Skeletal muscle cell (primary cell): ENCODE measurements around the gene LYSMD3.

Experiments used
- DNase-seq: peaks from one replicate; pipeline ENCODE4 v3.0.0-alpha.2; 2010; ENCODE audit warnings: low read depth
- H3K4me3 ChIP-seq: 2 replicates; pipeline ENCODE4 v1.5.1; 2011; ENCODE audit warnings: low read depth, mild to moderate bottlenecking, control low read depth, low read length, moderate library complexity

Gene LYSMD3

DNA sequence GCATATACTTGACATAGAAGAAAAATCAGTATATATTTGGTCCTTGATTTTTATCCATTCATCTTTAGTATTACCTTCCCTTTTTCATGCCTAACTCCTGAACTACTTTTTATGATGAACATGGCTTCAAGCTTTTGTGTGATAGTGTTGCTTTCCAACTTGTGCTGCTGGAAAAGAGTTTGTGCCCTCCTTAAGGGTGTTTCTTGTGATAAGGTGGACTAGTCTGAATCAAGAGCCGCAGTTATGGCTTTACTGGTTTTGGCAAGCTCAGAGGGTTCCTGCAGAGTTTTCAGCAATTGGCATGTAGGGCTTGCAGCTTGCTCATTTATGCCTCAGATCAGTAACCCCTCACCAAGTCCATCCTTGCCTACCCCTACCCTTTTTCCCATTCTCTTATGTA is 34.2 kb downstream of the LYSMD3 start:
- no peak overlapping the region for H3K4me3 ChIP-seq
- DNase-seq: no peak

DNA sequence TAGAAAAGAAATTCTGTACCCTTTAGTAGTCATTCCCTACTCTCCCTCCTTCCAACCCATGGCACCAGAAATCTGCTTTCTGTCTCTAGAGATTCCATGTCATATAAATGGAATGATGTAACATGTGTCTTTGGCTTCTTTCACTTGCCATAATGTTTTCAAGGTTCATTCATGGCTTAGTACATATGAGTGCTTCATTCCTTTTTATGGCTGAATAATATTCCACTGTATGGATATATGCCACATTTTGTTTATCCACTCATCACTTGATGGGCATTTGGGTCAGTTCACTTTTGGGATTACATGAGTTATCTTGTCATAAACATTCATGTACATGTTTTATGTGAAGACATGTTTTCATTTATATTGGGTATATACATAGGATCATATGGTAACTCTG is 35.3 kb downstream of the LYSMD3 start:
- H3K4me3 ChIP-seq: no peak overlapping the region
- DNase-seq: no peak

DNA sequence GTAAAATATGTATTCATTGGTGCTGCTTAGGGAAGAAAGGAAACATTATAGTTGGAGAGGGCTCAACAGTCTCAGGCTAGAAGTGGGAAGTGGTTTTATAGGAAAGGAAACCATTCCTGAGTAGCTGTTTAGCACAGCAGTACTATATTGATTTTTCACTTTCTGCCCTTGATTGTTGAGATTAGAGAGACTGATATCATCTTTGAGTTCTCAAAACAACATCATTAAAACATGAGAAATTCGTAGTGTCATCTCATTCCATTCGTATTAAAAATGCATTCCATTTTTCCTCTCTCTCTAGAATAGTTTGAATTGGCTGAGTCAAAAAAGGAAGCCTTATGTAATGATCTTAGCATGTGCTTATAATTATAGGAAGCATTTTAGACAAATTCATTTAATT is 40.6 kb downstream of the LYSMD3 start:
- DNase-seq: no peak
- no peak overlapping the region for H3K4me3 ChIP-seq

DNA sequence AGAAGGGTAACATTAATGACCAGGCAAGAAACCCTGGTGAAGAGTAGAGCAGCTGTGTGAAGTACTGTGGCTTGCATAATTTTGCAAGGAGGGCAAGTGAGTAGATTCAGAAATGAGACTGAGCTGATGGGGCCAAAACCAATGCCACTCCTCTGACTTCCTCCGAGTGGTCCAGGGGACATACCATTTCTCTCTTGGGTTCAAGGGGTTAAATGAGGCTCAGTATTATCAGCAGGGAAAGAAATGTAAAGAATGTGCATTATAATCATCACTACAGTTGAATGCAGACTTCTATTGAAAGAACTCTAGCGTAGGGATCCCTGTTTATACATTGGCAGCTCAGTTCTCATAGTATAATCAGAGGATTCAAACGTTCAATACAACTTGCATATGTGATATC is 44.8 kb downstream of the LYSMD3 start:
- DNase-seq: no peak
- H3K4me3 ChIP-seq: no peak overlapping the region

DNA sequence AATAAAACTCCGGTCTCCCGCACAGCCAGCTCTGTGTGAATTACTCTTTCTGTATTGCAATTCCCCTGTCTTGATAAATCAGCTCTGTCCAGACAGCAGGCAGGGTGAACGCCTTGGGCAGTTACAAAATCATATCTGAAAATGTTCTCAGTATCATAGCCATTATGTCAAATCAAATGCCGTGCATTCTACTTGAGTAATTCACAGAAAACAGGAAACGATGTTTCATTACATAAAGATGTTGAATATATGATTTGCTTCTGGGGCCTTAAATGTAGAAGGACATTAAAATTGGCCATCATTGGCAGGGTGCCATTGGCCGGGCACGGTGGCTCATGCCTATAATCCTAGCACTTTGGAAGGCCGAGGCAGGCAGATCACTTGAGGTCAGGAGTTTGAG is 46.2 kb downstream of the LYSMD3 start:
- no peak for DNase-seq
- no peak overlapping the region for H3K4me3 ChIP-seq

DNA sequence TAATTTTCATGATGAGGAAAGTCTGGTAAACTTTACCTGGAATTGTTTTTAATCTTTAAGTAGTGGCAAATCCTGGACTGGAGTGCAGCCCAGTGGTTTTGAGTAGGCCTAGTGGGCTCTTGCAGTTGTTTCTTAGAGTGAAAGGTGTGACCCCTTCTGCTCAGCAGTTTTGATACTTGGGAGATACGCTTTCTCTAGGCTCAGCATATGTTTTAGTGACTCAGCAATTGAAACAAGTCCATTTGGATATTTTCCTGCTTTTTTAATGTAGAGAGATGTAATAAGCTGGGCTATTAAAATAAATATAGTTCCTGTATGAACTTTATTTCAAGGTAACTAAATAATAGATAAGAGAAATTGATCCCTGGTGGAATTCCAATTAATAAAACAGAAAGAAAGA is 48.7 kb downstream of the LYSMD3 start:
- DNase-seq: no peak
- H3K4me3 ChIP-seq: no peak overlapping the region

DNA sequence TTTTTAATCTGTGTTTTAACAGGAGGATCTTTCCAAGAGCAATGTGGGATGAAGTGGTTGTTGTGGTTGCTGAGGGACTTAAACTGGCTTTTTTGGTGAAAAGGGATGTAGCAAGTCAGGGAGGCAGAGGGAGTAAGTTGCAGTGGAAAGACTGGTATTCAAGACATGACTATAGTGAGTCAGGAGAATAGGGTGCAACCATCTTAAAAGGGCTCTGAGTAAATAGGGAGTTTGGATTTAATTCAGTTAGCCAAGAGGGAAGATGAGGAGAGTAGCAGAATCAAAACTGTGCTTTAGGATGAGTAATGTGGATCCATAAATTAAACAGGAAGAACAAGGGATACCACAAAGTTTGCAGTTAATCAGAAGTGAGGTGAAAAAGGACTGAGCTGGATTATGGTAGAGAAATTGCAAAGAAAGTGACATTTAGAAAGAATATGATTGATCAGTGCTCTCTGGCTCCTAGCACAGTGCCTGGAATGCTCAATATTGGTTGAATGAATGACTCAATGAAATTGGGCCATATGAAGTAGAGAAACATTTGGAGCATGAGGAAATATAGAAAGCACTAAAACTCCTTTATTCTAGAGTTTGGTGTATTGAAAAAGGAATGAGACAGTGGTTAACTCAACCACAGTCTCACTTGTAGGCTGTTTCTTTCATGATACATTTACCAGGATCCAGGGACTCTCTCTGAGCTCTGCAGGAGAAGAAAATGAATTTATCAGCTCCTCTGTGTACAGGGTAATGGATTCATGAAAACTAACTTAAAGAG is 49.6 kb downstream of the LYSMD3 start:
- no peak for DNase-seq
- no peak overlapping the region for H3K4me3 ChIP-seq

DNA sequence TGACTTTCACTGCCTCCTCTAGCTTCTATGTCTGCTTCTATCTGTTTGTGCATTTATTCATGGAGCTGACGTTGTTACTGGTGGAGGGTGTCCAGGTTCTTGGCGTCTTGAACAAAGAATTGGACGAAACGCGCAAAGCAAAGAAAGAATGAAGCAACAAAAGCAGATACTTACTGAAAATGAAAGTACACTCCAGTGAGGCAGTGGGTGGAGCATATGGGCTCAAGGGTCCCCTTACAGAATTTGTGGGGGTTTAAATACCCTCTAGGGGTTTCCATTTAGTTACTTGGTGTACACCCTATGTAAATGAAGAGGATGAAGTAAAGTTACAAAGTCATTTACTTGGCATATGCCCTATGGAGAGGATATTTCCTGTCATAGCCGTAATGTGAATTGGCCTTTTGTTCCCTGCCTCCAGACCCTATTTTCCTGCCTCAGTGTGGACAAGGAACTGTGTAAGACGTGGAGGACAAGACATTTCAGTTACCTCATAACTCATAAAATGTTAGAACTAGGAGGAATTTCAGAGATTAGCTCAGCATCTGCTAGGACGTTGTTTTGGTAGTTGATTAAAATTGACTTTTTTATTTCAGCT is 51.7 kb downstream of the LYSMD3 start:
- no peak for DNase-seq
- no peak overlapping the region for H3K4me3 ChIP-seq

DNA sequence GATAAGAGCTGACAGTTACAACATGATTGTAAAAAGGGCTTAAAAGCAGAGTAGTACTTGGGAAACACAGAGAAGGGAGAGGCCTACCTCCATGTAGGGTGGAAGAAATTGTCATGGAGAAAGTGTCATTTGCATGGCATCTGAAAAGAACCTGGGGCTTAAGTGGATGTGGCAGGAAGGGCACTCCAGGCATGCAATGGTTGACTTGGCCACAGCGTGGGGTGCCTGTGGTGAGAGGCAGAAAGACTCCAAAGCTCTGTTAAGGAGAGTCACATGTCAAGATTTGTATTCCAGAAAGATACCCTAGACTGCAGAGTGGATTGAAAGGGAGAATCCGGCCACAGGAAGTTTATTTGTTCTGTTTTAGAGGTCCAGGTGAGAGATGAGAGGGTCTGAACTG is 52.3 kb downstream of the LYSMD3 start:
- no peak for DNase-seq
- no peak overlapping the region for H3K4me3 ChIP-seq

DNA sequence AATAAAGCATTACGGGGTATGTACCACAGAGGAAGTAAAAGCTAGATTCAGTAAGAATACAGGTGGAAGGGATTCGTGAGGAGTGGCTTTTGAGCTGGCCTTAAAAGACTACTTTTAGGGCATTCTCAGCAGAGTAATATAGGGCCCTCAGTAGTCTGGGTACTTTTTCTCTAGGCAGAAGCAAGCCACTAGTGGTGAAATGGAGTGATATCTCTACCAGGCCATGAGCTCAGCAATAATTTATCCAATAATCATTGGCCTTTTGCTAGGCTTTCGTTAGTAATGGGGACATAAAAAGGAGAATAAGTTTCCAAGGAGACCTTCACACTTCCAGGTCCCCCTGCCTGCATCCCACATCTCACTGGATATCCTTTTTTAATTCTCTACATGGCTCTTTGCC is 53.0 kb downstream of the LYSMD3 start:
- DNase-seq: no peak
- no peak overlapping the region for H3K4me3 ChIP-seq

DNA sequence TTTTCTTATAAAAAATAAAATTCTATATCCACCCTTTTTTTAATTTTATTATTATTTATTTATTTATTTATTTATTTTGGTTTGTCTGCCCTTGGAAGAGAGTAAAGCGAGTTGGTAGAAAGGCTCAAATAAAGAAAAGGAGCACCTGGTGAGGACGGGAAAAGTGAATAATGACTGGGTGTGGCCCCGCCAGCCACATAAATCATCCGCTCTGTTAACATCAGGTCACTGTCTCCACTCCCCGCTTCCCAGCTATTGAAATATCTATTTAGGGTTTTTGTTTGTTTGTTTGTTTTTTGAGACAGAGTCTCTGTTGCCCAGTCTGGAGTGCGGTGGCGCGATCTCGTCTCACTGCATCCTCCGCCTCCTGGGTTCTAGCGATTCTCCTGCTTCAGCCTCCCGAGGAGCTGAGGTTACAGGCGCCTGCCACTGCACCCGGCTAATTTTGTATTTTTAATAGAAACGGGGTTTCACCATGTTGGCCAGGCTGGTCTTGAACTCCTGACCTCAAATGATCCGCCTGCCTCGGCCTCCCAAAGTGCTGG is 53.9 kb downstream of the LYSMD3 start:
- H3K4me3 ChIP-seq: peak overlapping the region; percentile 86
- DNase-seq: no peak

DNA sequence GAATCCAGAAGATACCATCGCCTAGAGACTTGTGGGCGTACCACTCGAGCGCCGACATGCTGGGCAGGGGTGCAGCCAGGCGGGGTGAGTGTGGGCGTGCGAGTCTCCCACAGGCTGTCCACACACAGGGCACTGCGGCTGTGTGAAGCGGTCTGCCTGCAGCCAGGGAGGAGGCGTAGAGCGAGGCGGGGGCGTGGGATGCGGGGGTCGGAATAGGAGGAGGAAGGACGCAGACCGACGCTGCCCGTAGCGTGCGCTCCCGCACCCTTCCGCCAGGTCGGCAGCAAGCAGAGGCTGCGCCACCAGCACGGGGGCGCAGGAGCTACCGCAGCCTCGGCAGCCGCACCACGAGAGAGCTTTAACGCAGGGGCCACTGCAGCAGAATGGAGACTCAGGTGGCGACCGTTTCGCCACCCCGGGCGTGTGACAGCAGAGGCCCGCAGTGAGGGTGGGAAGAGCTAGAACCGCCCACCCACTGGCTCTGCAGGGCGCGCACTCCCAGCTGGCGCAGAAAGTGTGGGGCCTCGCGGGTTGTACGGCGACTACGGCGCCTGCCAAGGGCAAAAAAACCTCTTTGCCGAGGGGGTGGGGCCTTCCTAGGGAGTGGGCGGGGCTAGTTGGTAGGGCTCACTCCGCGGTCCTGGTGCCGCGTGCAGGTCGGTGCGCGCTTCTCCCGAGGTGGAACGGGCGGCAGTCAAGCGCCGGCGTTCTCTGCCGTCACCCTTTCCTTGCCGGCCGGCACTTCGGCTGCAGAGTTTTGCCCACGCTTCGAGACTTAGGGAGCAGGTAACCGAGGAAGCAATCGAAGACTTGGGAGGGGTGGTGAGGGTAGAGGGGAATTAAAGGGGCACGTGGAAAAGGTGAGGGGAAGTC is 54.9 kb downstream of the LYSMD3 start, which contains the start of the genes MBLAC2 and POLR3G:
TSS of gene MBLAC2 (minus strand) at position 537 of the 873 bp plus-strand sequence. CDS start at position 58, 479 bp downstream.
TSS of gene POLR3G (plus strand) at position 630 of the 873 bp plus-strand sequence. CDS start 10,704 bp downstream, outside the sequence.
- peak within 1 kb of the TSS; percentile 86 for H3K4me3 ChIP-seq
- peak; percentile 74 for DNase-seq

DNA sequence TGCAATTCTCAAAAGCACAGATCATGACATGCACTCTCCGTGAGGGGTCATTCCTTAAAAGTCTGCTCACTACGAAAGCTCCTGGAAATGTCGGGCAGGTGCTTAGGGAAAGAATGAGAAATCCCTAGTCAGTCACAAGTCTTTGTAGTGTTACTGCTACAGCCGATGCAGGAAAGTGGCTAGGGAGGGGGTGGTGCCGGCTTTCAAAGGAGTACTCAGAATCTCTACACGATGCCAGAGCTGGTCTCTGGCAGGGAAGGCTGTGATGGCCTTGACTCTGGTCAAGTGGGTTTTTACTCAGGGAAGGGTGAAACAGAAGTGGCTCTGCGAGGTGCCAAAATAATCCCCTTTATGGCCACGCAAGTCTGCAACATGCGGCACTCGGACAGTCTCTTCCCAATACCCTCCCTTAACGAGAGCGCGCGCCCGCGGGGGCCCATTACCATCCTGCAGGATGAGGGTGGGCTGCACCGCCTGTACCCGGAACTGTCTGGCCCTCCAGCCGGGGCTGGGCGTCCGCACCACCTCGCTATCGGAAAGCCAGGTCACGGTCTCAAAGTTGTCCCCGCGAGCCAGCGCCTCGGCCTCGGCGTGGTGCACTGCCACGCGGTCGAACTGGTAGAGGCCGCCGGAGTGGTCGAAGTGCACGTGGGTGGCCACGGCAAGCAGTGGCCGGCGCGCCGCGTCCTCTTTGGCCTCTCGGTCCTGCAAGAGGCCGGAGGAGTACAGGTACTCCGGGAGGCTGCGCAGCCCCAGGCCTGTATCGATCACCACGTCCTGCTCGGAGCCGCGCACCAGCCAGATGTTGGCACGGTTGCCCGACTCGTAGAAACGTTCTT is 55.8 kb downstream of the LYSMD3 start:
- DNase-seq: no peak
- H3K4me3 ChIP-seq: peak overlapping the region; percentile 86

DNA sequence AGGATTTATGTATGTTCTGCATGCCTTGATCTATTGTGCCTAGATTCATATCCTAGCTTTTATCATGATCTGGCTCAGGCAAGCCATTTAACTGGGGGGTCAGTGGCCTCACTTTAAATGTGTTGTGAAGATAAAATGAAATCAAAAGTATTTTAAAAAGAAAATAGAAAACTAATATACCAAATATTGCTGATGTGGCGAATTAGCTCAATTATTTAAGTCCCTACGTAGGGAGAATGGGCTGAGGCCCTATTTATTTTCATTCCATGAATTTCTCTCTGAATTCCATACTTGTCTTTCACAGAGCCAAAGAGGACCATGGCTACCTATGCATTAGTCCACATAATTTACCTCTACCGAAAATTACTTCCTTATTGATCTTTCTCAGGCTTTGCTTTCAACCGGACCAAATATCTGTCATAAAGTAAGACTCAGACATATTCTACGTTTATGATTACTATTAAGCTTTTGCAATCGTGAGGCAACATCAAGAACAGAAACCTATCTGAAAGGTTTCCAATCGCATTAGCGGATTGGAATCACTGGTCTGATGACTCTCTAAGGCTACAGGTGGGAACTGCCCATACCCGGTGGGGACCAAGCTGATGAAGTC is 56.5 kb downstream of the LYSMD3 start:
- H3K4me3 ChIP-seq: peak overlapping the region; percentile 86
- DNase-seq: no peak
